OCI-LY3 (cell line): ENCODE results near the gene DENND1A.

Experiments used
- CTCF ChIP-seq: fragments of 200-600, 300-600 bp; sonication (generic); IDR thresholded peaks from 2 replicates; pipeline ENCODE4 v1.5.1; 2014; ENCODE audit warnings: antibody characterized with exemption, low read length, low read depth
- EZH2phosphoT487 ChIP-seq: fragments of 200-600 bp; shearing (Covaris generic); IDR thresholded peaks from 2 replicates; pipeline ENCODE4 v1.6.1; 2018; ENCODE audit warnings: antibody characterized with exemption, mixed run types, low read depth

- TF ChIP-seq CTCF (no peak), EZH2phosphoT487 (no peak)
These were observed 131.7 kb downstream of the DENND1A start for GRCh38 chr9:123798195-123798594.
